Uterus (tissue), 4 donors: ENCODE measurements around the gene PSAP. TPM values are rescaled to one million over a fixed set of nuclear protein-coding genes. Genes with fewer than 3 reads are reported as not detected.

Experiments
- microRNA-seq: library from miRNA; unstranded; fragments of <30 nt; microRNA quantifications from one replicate; pipeline ENCODE4, GENCODE V29; 2016; ENCODE audit warnings: borderline microRNAs expressed, borderline replicate concordance
- small RNA-seq: library from RNA; depleted of rRNA; stranded (forward); fragments of <200 nt; gene quantifications from one replicate; pipeline ENCODE3, GENCODE V24; 2016
- total RNA-seq, 4 donors: library from RNA; depleted of rRNA in 3 of 4; stranded (reverse); fragments of >200 nt in 3 of 4; gene quantifications; one replicate each; pipeline versions ENCODE4 v1.1.0 to v1.2.4, GENCODE V29; 2014 to 2023
- donor health status: DM: yes; HTN: yes; CAD: no.

Gene PSAP
- total RNA-seq, 4 donors from 2014 or later: 603 to 903 (median 759) TPM

Small RNA genes within 50 kb of the gene (microRNA-seq; reads per million reads assigned to microRNA genes)
- gene MIR7152: not detected

Small RNA genes within 50 kb of the gene (small RNA-seq; reads per million reads assigned to genes)
- gene MIR7152: not detected
- gene RNU7-38P: not detected

Other genes with a start within 250 kb of the PSAP start
- 1 to 10 TPM in 1 of 4 donors, under 1 TPM in 1, not detected in 2; 0.07 to 1.2 TPM for gene C10orf105, start 131.5 kb downstream of the PSAP start, total RNA-seq
- gene VSIR, start 77.7 kb downstream of the PSAP start, total RNA-seq: 100 to 1,000 TPM in 1 of 4 donors, 10 to 100 TPM in 3; 18.9 to 127 (median 36.7) TPM
- gene CHST3, start 113.1 kb upstream of the PSAP start, total RNA-seq: 10 to 100 TPM; 12.3 to 44.7 (median 28.1) TPM
- 10 to 100 TPM in 1 of 4 donors, 1 to 10 TPM in 3; 1.8 to 18.7 (median 4.5) TPM for gene SPOCK2, start 237.3 kb upstream of the PSAP start, total RNA-seq